Suprapubic skin (tissue), 4 donors: ENCODE results near the gene LPCAT1. TPM values are rescaled to one million over a fixed set of nuclear protein-coding genes. Genes with fewer than 3 reads are reported as not detected.
A peak's percentile ranks its signal among the peaks of the same experiment; 100 is the strongest.

Source experiments
- DNase-seq, 2 donors: peaks; one replicate each; pipeline ENCODE4 v3.0.0-alpha.2; 2019; ENCODE audit warnings: low spot score in 2 of 2
- H3K27ac ChIP-seq: fragments of 200-600 bp; sonication (generic); one replicate; pipeline ENCODE4 v1.5.1; 2019
- H3K27me3 ChIP-seq: fragments of 200-600 bp; sonication (generic); one replicate; pipeline ENCODE4 v1.5.1; 2019
- H3K36me3 ChIP-seq: fragments of 200-600 bp; sonication (generic); one replicate; pipeline ENCODE4 v1.5.1; 2019
- H3K4me1 ChIP-seq: fragments of 200-600 bp; sonication (generic); one replicate; pipeline ENCODE4 v1.5.1; 2019
- H3K4me3 ChIP-seq: fragments of 200-600 bp; sonication (generic); one replicate; pipeline ENCODE4 v1.5.1; 2019; ENCODE audit warnings: mild to moderate bottlenecking
- H3K9me3 ChIP-seq: fragments of 200-600 bp; sonication (generic); one replicate; pipeline ENCODE4 v1.5.1; 2019
- EP300 ChIP-seq: sonication (generic); formaldehyde crosslinking; IDR thresholded peaks from one replicate; pipeline ENCODE4 v1.6.1; 2017; ENCODE audit warnings: antibody characterized with exemption
- POLR2A ChIP-seq, 2 donors: fragments of 450-650 bp; IDR thresholded peaks; one replicate each; pipeline ENCODE4 v1.6.1; 2017; ENCODE audit warnings: antibody characterized with exemption in 2 of 2, mild to moderate bottlenecking in 2 of 2, moderate library complexity in 2 of 2
- POLR2AphosphoS5 ChIP-seq, 3 donors: sonication (generic); formaldehyde crosslinking; IDR thresholded peaks; one replicate each; pipeline ENCODE4 v1.6.1; 2017; ENCODE audit warnings: antibody characterized with exemption in 3 of 3
- WGBS: methylation state at CpG from one replicate; pipeline ENCODE4 v1.1.5; 2018; 5-methylcytosine and 5-hydroxymethylcytosine counted together
- total RNA-seq, 4 donors: library from RNA; depleted of rRNA; stranded (reverse); fragments of >200 nt; gene quantifications; one replicate each; pipeline ENCODE4 v1.1.0, GENCODE V29; 2016
- TF ChIP-seq, protein P1 (sequence below), 2 donors: fragments of 200-600 bp in 1 of 2; fragments of 450-650 bp in 1 of 2; sonication (generic) in 1 of 2; IDR thresholded peaks; one replicate each; pipeline ENCODE4 v1.5.1; 2016 to 2019; ENCODE audit warnings: antibody characterized with exemption in 2 of 2, mild to moderate bottlenecking in 1 of 2, moderate library complexity in 1 of 2

The LPCAT1 gene
- total RNA-seq, 4 donors from 2014 or later, result 11.3 to 21.0 (median 13.8) TPM

DNA sequence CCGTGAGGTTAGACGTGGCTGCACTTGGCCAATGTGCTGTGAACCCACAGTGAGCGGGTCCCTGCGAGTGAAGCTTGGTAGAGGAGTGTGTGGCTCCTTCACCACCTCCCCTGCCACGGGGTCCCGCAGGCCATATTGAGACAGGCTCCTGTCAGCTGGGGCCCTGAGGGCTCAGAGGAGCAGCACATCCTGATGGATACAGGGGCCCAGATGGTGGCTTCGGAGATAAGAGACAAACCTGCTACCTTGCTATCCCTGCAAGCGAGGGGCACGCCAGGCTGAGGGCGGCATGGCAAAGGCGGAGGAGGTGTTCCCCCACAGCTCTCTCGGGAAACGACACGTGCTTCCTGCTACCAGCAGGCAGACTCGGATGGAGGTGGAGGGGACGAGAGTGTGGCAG, 111.6 kb downstream of the LPCAT1 start:
- DNase-seq, result peak in 1 of 2 donors; percentile 32
- H3K27me3 ChIP-seq, result peaks cover 50% of the 10 kb centered on the region
- H3K36me3 ChIP-seq, result no peaks in the 10 kb centered on the region
- H3K4me3 ChIP-seq, result no peak overlapping the region
- H3K9me3 ChIP-seq, result no peaks in the 10 kb centered on the region
- TF ChIP-seq POLR2AphosphoS5 (IDR thresholded peaks at IDR 0.05) (no peak), EP300 (no peak), POLR2A (IDR thresholded peaks at IDR 0.05) (no peak)
- TF ChIP-seq, protein P1, sequence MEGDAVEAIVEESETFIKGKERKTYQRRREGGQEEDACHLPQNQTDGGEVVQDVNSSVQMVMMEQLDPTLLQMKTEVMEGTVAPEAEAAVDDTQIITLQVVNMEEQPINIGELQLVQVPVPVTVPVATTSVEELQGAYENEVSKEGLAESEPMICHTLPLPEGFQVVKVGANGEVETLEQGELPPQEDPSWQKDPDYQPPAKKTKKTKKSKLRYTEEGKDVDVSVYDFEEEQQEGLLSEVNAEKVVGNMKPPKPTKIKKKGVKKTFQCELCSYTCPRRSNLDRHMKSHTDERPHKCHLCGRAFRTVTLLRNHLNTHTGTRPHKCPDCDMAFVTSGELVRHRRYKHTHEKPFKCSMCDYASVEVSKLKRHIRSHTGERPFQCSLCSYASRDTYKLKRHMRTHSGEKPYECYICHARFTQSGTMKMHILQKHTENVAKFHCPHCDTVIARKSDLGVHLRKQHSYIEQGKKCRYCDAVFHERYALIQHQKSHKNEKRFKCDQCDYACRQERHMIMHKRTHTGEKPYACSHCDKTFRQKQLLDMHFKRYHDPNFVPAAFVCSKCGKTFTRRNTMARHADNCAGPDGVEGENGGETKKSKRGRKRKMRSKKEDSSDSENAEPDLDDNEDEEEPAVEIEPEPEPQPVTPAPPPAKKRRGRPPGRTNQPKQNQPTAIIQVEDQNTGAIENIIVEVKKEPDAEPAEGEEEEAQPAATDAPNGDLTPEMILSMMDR (IDR thresholded peaks at IDR 0.05), result no peak
- 72% methylated on average over 16 of the region's 16 CpGs for WGBS
- no peak overlapping the region for H3K27ac ChIP-seq
- H3K4me1 ChIP-seq, result peaks cover 3% of the 10 kb centered on the region

Other genes starting within 250 kb of the LPCAT1 start
- not detected for gene TERT, start 228.9 kb downstream of the LPCAT1 start, total RNA-seq
- gene CLPTM1L, start 178.9 kb downstream of the LPCAT1 start, total RNA-seq, result 100 to 1,000 TPM in 1 of 4 donors, 10 to 100 TPM in 3; 62.6 to 132 (median 93.5) TPM
- under 1 TPM in 1 of 4 donors, not detected in 3; 0.16 TPM for gene SLC6A3, start 78.5 kb downstream of the LPCAT1 start, total RNA-seq